Activated naive CD4-positive, alpha-beta T cell treated with anti-CD3 and anti-CD28 coated beads for 36 hours (primary cell): ENCODE results near the gene RAB23. TPM values are rescaled to one million over a fixed set of nuclear protein-coding genes. Genes with fewer than 3 reads are reported as not detected.

Experiments used
- CTCF ChIA-PET: fragments of 350-600 bp; sonication (Branson Sonifier 250); formaldehyde crosslinking; loops from one replicate; lab custom pipeline; 2021; ENCODE audit warnings: antibody characterized with exemption; lab: Charles Lee
- DNase-seq: peaks from one replicate; pipeline ENCODE4 v3.0.0-alpha.2; 2020
- H3K27ac Mint-ChIP-seq: one replicate; pipeline ENCODE4 v1.8.0; 2021; ENCODE audit warnings: mild to moderate bottlenecking, mixed read lengths
- H3K27me3 Mint-ChIP-seq: one replicate; pipeline ENCODE4 v1.8.0; 2021; ENCODE audit warnings: low read depth, mixed read lengths
- H3K36me3 Mint-ChIP-seq: one replicate; pipeline ENCODE4 v1.8.0; 2021; ENCODE audit warnings: low read depth, mixed read lengths
- H3K4me1 Mint-ChIP-seq: one replicate; pipeline ENCODE4 v1.8.0; 2021; ENCODE audit warnings: low read depth, mixed read lengths
- H3K4me3 Mint-ChIP-seq: one replicate; pipeline ENCODE4 v1.8.0; 2021; ENCODE audit warnings: mild to moderate bottlenecking, moderate library complexity, mixed read lengths
- H3K9me3 Mint-ChIP-seq: one replicate; pipeline ENCODE4 v1.8.0; 2021; ENCODE audit warnings: mixed read lengths
- intact Hi-C: fragments of 100-400 bp; cut with micrococcal nuclease; formaldehyde crosslinking; loops from one replicate; pipeline ENCODE4 v1.15.1; 2023
- total RNA-seq, 2 experiments: library from RNA; stranded (reverse); gene quantifications; one replicate each; pipeline ENCODE4 v1.2.3, GENCODE V29; 2021

The RAB23 gene
- total RNA-seq, 2 experiments from 2014 or later = 1.1 to 1.7 TPM

GRCh38 chr6:57142178-57142525 is 80.0 kb downstream of the RAB23 start:
- Mint-ChIP-seq H3K27me3 (no peaks in the 10 kb centered on the region), H3K36me3 (peaks cover 49% of the 10 kb centered on the region), H3K4me3 (no peak overlapping the region), H3K4me1 (peaks cover 6% of the 10 kb centered on the region), H3K9me3 (no peaks in the 10 kb centered on the region), H3K27ac (no peak overlapping the region)
- no peak for DNase-seq
- CTCF ChIA-PET = no interaction called here
- intact Hi-C loops = no loop called here

- Mint-ChIP-seq H3K27ac (no peak overlapping the region), H3K27me3 (no peaks in the 10 kb centered on the region), H3K36me3 (peaks cover 46% of the 10 kb centered on the region), H3K4me1 (peaks cover 10% of the 10 kb centered on the region), H3K4me3 (no peak overlapping the region), H3K9me3 (no peaks in the 10 kb centered on the region)
- DNase-seq = no peak
- intact Hi-C loops = no loop called here
- CTCF ChIA-PET = no interaction called here
Measured at GRCh38 chr6:57141451-57142177, 80.5 kb downstream of the RAB23 start.

- no peak for DNase-seq
- H3K9me3 Mint-ChIP-seq = no peaks in the 10 kb centered on the region
- intact Hi-C loops = no loop called here
- no peaks in the 10 kb centered on the region for H3K27me3 Mint-ChIP-seq
- H3K36me3 Mint-ChIP-seq = peaks cover 36% of the 10 kb centered on the region
- no peak overlapping the region for H3K27ac Mint-ChIP-seq
- H3K4me3 Mint-ChIP-seq = no peak overlapping the region
- CTCF ChIA-PET = no interaction called here
- H3K4me1 Mint-ChIP-seq = peaks cover 10% of the 10 kb centered on the region
Measured at GRCh38 chr6:57138026-57138425, 84.1 kb downstream of the RAB23 start.

- no peak for DNase-seq
- Mint-ChIP-seq H3K27me3 (no peaks in the 10 kb centered on the region), H3K27ac (no peak overlapping the region), H3K9me3 (no peaks in the 10 kb centered on the region), H3K4me1 (peaks cover 10% of the 10 kb centered on the region), H3K4me3 (no peak overlapping the region), H3K36me3 (peaks cover 31% of the 10 kb centered on the region)
- intact Hi-C loops = no loop called here
- CTCF ChIA-PET = no interaction called here
Measured at GRCh38 chr6:57137350-57137749, 84.8 kb downstream of the RAB23 start.

Other genes with a start within 250 kb of the RAB23 start
- gene KIAA1586, start 175.6 kb downstream of the RAB23 start, total RNA-seq = 10 to 100 TPM; 13.6 to 17.4 TPM
- 10 to 100 TPM; 43.8 to 46.2 TPM for gene ZNF451, start 132.1 kb downstream of the RAB23 start, total RNA-seq
- gene BAG2, start 50.0 kb downstream of the RAB23 start, total RNA-seq = 1 to 10 TPM; 6.8 to 7.0 TPM
- 10 to 100 TPM; 51.5 to 52.0 TPM for gene PRIM2, start 95.3 kb upstream of the RAB23 start, total RNA-seq